ENCODE measurements around the gene TMEM119. TPM values are rescaled to one million over a fixed set of nuclear protein-coding genes. Genes with fewer than 3 reads are reported as not detected.
A peak's percentile ranks its signal among the peaks of the same experiment; 100 is the strongest.

TMEM119 gene
- total RNA-seq (2014; rRNA removed; shearing (Covaris generic); ENCODE audit: low replicate concordance): not detected in 2 replicates

GRCh38 chr12:108597559-108598471, at the start of gene TMEM119:
TMEM119 (minus strand) TSS chr12:108598084; CDS start chr12:108592383, 5,701 bp downstream.
- Histone ChIP-seq H3K27me3 (ENCODE audit: low read length) (no peaks in the 10 kb centered on the region), H3K79me2 (ENCODE audit: low read length) (no peaks in the 10 kb centered on the region), H4K20me1 (ENCODE audit: insufficient read depth, low read depth, low read length) (no peaks in the 10 kb centered on the region), H3K36me3 (ENCODE audit: insufficient read depth, low read length) (no peaks in the 10 kb centered on the region), H2AFZ (ENCODE audit: low read length) (no peak within 1 kb of the TSS), H3K9ac (ENCODE audit: low read length) (no peak within 1 kb of the TSS), H3K4me1 (ENCODE audit: low read length) (no peaks in the 10 kb centered on the region), H3K9me2 (replicated peaks; ENCODE audit: insufficient read depth, low read length) (no peaks in the 10 kb centered on the region), H3K27ac (ENCODE audit: low read length) (no peak within 1 kb of the TSS), H3K4me3 (ENCODE audit: low read length) (no peak within 1 kb of the TSS), H3K9me3 (ENCODE audit: low read length) (no peaks in the 10 kb centered on the region), H3K4me2 (ENCODE audit: low read depth, low read length, poor library complexity, severe bottlenecking) (no peak within 1 kb of the TSS)
- no peak for DNase-seq

DNA sequence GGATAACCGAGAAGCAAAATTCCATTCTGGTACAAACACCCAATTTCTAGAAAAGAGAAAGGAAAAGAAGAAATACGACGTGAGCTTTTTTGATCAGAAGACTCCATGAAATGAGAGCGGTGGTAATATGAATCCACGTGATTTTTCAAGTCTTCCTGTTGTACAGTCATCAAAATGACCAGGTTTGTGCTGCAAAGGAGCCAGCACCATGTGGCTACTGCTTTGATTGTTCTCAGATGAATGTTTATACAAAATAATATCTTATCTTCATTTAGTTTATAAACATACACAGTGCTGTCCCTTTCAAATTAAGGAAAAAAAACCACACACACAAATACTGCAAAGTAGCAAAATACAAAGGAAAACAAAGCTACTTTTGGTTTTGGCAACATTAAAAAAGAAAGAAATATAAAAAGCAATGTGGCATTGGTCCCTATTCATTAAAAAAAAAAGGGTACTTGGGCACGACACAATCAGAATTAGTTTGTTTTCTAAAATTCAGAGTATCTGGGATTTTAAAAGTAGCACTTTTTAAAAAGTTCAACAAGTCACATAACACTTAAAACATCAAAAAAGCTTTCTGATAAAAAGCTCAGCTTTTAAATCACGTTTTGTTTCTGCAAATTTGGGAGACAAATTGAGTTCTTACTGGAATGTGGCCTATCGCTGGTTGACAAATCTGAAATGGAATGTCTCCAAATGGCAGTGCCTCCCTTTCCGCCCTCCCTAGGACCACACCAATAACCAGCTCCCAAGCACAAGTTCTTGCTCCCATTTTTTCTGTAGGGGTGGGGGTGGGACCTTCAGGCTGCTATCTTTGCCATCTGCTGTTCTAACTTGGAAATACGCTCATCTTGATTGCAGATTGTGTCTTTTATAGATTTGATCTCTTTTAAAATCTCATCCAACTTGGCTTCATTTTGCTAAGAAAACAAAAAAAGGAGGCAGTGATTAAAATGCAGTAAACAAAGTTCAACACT, 49.0 kb upstream of the TMEM119 start:
- Histone ChIP-seq H3K4me3 (ENCODE audit: low read length) (no peak overlapping the region), H3K4me1 (ENCODE audit: low read length) (peaks cover 33% of the 10 kb centered on the region), H3K9me2 (replicated peaks; ENCODE audit: insufficient read depth, low read length) (no peaks in the 10 kb centered on the region), H3K36me3 (ENCODE audit: insufficient read depth, low read length) (no peaks in the 10 kb centered on the region), H3K9ac (ENCODE audit: low read length) (no peak overlapping the region), H3K27me3 (ENCODE audit: low read length) (no peaks in the 10 kb centered on the region), H3K79me2 (ENCODE audit: low read length) (no peaks in the 10 kb centered on the region), H3K27ac (ENCODE audit: low read length) (no peak overlapping the region), H4K20me1 (ENCODE audit: insufficient read depth, low read depth, low read length) (no peaks in the 10 kb centered on the region), H2AFZ (ENCODE audit: low read length) (no peak overlapping the region), H3K9me3 (ENCODE audit: low read length) (no peaks in the 10 kb centered on the region), H3K4me2 (ENCODE audit: low read depth, low read length, poor library complexity, severe bottlenecking) (no peak overlapping the region)
- DNase-seq: no peak

GRCh38 chr12:108645686-108646599, 48.1 kb upstream of the TMEM119 start:
- Histone ChIP-seq H3K9ac (ENCODE audit: low read length) (no peak overlapping the region), H3K9me3 (ENCODE audit: low read length) (no peaks in the 10 kb centered on the region), H3K4me1 (ENCODE audit: low read length) (peaks cover 40% of the 10 kb centered on the region), H2AFZ (ENCODE audit: low read length) (no peak overlapping the region), H3K27me3 (ENCODE audit: low read length) (no peaks in the 10 kb centered on the region), H3K4me3 (ENCODE audit: low read length) (no peak overlapping the region), H3K9me2 (replicated peaks; ENCODE audit: insufficient read depth, low read length) (no peaks in the 10 kb centered on the region), H3K27ac (ENCODE audit: low read length) (no peak overlapping the region), H3K79me2 (ENCODE audit: low read length) (no peaks in the 10 kb centered on the region), H3K4me2 (ENCODE audit: low read depth, low read length, poor library complexity, severe bottlenecking) (no peak overlapping the region), H3K36me3 (ENCODE audit: insufficient read depth, low read length) (no peaks in the 10 kb centered on the region), H4K20me1 (ENCODE audit: insufficient read depth, low read depth, low read length) (no peaks in the 10 kb centered on the region)
- DNase-seq: no peak

DNA sequence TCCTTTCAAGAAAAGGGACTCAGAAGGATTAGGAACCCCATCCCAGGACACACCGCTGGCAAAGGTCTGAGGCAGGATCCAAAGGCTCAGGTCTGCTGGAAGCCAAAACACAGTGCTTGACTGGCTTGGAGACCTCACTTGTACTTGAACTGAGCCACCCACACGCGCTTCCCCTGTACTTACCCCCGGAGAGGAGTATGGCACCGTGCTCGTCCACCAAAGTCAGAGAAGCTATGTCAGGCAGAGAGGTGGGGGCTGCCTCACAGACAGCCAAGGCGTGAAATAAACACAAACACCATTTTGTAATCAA, 46.9 kb upstream of the TMEM119 start:
- Histone ChIP-seq H3K4me3 (ENCODE audit: low read length) (no peak overlapping the region), H3K27ac (ENCODE audit: low read length) (no peak overlapping the region), H3K4me2 (ENCODE audit: low read depth, low read length, poor library complexity, severe bottlenecking) (no peak overlapping the region), H3K9me3 (ENCODE audit: low read length) (no peaks in the 10 kb centered on the region), H2AFZ (ENCODE audit: low read length) (no peak overlapping the region), H3K36me3 (ENCODE audit: insufficient read depth, low read length) (no peaks in the 10 kb centered on the region), H3K4me1 (ENCODE audit: low read length) (peaks cover 48% of the 10 kb centered on the region), H3K9ac (ENCODE audit: low read length) (no peak overlapping the region), H3K27me3 (ENCODE audit: low read length) (no peaks in the 10 kb centered on the region), H4K20me1 (ENCODE audit: insufficient read depth, low read depth, low read length) (no peaks in the 10 kb centered on the region), H3K9me2 (replicated peaks; ENCODE audit: insufficient read depth, low read length) (no peaks in the 10 kb centered on the region), H3K79me2 (ENCODE audit: low read length) (no peaks in the 10 kb centered on the region)
- DNase-seq: no peak

DNA sequence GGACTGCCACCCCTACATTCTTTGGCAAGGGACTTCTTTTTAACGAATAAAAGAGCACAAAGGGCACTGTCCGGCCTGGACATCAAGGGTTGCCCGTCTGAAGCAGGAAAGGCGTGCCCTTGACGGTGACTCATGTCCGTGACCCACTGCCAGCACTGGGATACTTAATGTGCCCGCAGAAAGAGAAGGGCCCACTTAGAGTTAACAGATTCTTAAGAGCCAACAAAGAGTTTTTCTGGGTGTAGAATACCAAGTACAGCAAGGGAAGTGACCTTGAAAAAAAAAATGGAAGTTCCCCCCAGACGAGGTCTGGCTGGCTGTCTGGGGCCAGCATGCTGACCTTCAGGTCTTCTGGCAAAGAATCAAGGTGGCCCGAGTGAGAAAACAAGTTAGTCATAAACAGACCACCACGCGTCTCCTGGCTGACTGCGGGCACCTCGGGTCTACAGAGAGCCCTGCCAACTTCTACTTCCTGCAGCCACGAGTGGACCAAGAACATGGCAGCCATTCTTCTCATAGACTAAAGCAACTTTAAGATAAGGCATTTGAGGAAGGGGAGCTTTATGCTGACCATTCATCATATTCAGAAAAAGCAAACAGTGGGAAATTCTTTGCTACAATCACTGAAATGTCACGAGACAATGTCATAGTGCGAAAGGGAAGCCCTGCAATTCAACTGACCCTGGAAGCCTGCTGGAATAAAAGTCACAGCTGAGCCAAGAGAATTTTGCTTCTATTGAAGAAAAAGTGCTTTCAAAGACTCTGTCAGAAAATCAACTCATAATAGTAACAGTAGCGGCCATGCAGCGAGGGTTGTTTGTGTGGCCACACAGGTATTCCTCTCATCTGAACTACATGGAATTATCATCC, 46.3 kb upstream of the TMEM119 start:
- Histone ChIP-seq H3K4me3 (ENCODE audit: low read length) (no peak overlapping the region), H3K4me2 (ENCODE audit: low read depth, low read length, poor library complexity, severe bottlenecking) (no peak overlapping the region), H3K36me3 (ENCODE audit: insufficient read depth, low read length) (no peaks in the 10 kb centered on the region), H2AFZ (ENCODE audit: low read length) (no peak overlapping the region), H4K20me1 (ENCODE audit: insufficient read depth, low read depth, low read length) (no peaks in the 10 kb centered on the region), H3K9me3 (ENCODE audit: low read length) (no peaks in the 10 kb centered on the region), H3K79me2 (ENCODE audit: low read length) (no peaks in the 10 kb centered on the region), H3K27me3 (ENCODE audit: low read length) (no peaks in the 10 kb centered on the region), H3K9ac (ENCODE audit: low read length) (no peak overlapping the region), H3K4me1 (ENCODE audit: low read length) (peaks cover 53% of the 10 kb centered on the region), H3K27ac (ENCODE audit: low read length) (no peak overlapping the region), H3K9me2 (replicated peaks; ENCODE audit: insufficient read depth, low read length) (no peaks in the 10 kb centered on the region)
- no peak for DNase-seq

DNA sequence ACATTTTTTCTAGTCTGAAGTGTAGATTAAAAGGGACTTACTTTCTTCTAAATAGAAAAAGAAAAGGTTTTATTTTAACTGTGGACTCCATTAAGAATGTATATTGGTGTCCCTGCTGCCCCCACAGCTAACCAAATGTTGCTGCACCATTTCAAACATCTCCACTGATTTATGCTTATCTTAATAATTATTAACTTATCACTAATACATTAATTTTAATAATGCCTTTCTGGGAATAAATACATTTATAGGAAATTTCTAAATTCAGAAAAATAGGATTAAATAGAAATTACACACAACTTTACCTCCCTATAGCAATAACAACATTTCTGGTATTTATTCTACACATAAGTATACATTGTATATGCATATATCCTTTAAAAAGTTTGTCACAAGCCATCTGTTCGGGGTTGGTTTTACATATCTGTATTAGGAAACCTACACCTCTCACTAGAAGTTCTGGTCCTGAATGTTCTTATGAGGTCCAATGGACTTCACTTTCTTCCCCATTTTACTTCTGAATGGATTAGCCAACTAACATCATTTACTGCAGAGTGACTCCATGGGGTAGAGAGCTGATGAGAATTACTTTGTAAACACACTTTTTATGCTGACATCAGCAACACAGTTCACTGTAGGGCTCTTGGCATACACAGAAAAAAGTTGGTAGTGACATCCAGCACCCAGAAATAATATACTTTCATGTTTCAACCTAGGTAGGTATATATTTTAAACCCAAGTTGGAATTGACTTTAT, 45.2 kb upstream of the TMEM119 start:
- H2AFZ ChIP-seq (ENCODE audit: low read length): no peak overlapping the region
- H3K27me3 ChIP-seq (ENCODE audit: low read length): no peaks in the 10 kb centered on the region
- no peak overlapping the region for H3K9ac ChIP-seq (ENCODE audit: low read length)
- no peaks in the 10 kb centered on the region for H3K9me3 ChIP-seq (ENCODE audit: low read length)
- H3K27ac ChIP-seq (ENCODE audit: low read length): peak overlapping the region; percentile 87
- no peak for DNase-seq
- no peaks in the 10 kb centered on the region for H3K9me2 ChIP-seq (replicated peaks; ENCODE audit: insufficient read depth, low read length)
- no peaks in the 10 kb centered on the region for H3K79me2 ChIP-seq (ENCODE audit: low read length)
- peaks cover 63% of the 10 kb centered on the region for H3K4me1 ChIP-seq (ENCODE audit: low read length)
- peak overlapping the region; percentile 48 for H3K4me3 ChIP-seq (ENCODE audit: low read length)
- H3K4me2 ChIP-seq (ENCODE audit: low read depth, low read length, poor library complexity, severe bottlenecking): peak overlapping the region; percentile 72
- H4K20me1 ChIP-seq (ENCODE audit: insufficient read depth, low read depth, low read length): no peaks in the 10 kb centered on the region
- no peaks in the 10 kb centered on the region for H3K36me3 ChIP-seq (ENCODE audit: insufficient read depth, low read length)

Data from Karpas-422 (cell line).